A673 (cell line): ENCODE results near the gene HBB. TPM values are rescaled to one million over a fixed set of nuclear protein-coding genes. Genes with fewer than 3 reads are reported as not detected.

Experiments
- BruUV-seq: library from RNA; stranded (reverse); fragments of 400-500 nt; replicated peaks from 2 replicates; lab custom pipeline; 2021; lab: Mats Ljungman, UMichigan
- CTCF ChIA-PET: fragments of 300-600 bp; sonication (Branson Sonifier 250); formaldehyde crosslinking; loops from one replicate; lab custom pipeline; 2022; ENCODE audit warnings: antibody characterized with exemption; lab: Charles Lee
- POLR2A ChIA-PET: fragments of 300-600 bp; sonication (Branson Sonifier 250); formaldehyde crosslinking; loops from one replicate; lab custom pipeline; 2022; ENCODE audit warnings: antibody characterized with exemption; ENCODE audit not compliant: low non-redundant PET; lab: Charles Lee
- DNase-seq: peaks from one replicate; pipeline ENCODE4 v3.0.0-alpha.2; 2015; ENCODE audit warnings: low spot score
- H3K27ac ChIP-seq: fragments of 200-600 bp; sonication (generic); 2 replicates; pipeline ENCODE4 v1.5.1; 2016; ENCODE audit warnings: mixed run types, low read depth, mild to moderate bottlenecking, mixed read lengths, antibody characterized with exemption, low read length; ENCODE audit not compliant: poor library complexity, severe bottlenecking
- H3K27me3 ChIP-seq: fragments of 200-600 bp; sonication (generic); replicated peaks from 2 replicates; pipeline ENCODE4 v1.6.1; 2017; ENCODE audit warnings: mixed run types, low read depth, mild to moderate bottlenecking, mixed read lengths, antibody characterized with exemption, low read length; ENCODE audit not compliant: insufficient read depth, poor library complexity
- H3K36me3 ChIP-seq: fragments of 200-600 bp; sonication (generic); 2 replicates; pipeline ENCODE4 v1.6.1; 2016; ENCODE audit warnings: mixed run types, mild to moderate bottlenecking, mixed read lengths, antibody characterized with exemption, low read length; ENCODE audit not compliant: insufficient read depth, poor library complexity, severe bottlenecking
- H3K4me1 ChIP-seq: fragments of 200-600 bp; sonication (generic); 2 replicates; pipeline ENCODE4 v1.6.1; 2017; ENCODE audit warnings: mixed run types, mild to moderate bottlenecking, mixed read lengths, antibody characterized with exemption, low read length; ENCODE audit not compliant: insufficient read depth, poor library complexity, severe bottlenecking
- H3K4me3 ChIP-seq: fragments of 200-600 bp; sonication (generic); 2 replicates; pipeline ENCODE4 v1.5.1; 2016; ENCODE audit warnings: low read depth, mixed run types, mild to moderate bottlenecking, mixed read lengths, low read length; ENCODE audit not compliant: poor library complexity, severe bottlenecking
- H3K9me3 ChIP-seq: fragments of 200-600 bp; sonication (generic); 2 replicates; pipeline ENCODE4 v1.6.1; 2016; ENCODE audit warnings: mixed run types, low read depth, mild to moderate bottlenecking, mixed read lengths, antibody characterized with exemption, low read length; ENCODE audit not compliant: poor library complexity, severe bottlenecking
- CTCF ChIP-seq: fragments of 300-800, 200-600 bp; sonication (generic); conservative IDR thresholded peaks from 2 replicates; pipeline ENCODE4 v1.5.1; 2017; ENCODE audit warnings: low read depth, mild to moderate bottlenecking, antibody characterized with exemption, low read length, moderate library complexity, mixed read lengths
- EZH2 ChIP-seq: fragments of 200-600 bp; sonication (generic); IDR thresholded peaks from 2 replicates; pipeline ENCODE4 v1.6.1; 2017; ENCODE audit warnings: borderline replicate concordance, low read depth, mild to moderate bottlenecking, mixed read lengths, antibody characterized with exemption, low read length; ENCODE audit not compliant: poor library complexity, severe bottlenecking
- intact Hi-C: fragments of 100-400 bp; cut with micrococcal nuclease; formaldehyde crosslinking; loops from one replicate; pipeline ENCODE4 v1.10.0; 2022; ENCODE audit not compliant: unreplicated experiment
- total RNA-seq: library from RNA; stranded (reverse); gene quantifications from 2 replicates; pipeline ENCODE4 v1.2.3, GENCODE V29; 2021

HBB gene
- total RNA-seq, 1 experiment from 2014 or later: not detected

GRCh38 chr11:5234381-5234834 is 7.5 kb upstream of the HBB start, which contains the start of gene HBD:
TSS of gene HBD (minus strand) at chr11:5234483. CDS start at chr11:5234433, 50 bp downstream.
- Histone ChIP-seq H3K4me3 (no peak within 1 kb of the TSS), H3K9me3 (no peaks in the 10 kb centered on the region), H3K4me1 (no peaks in the 10 kb centered on the region), H3K27me3 (no peaks in the 10 kb centered on the region), H3K36me3 (no peaks in the 10 kb centered on the region), H3K27ac (no peak within 1 kb of the TSS)
- BruUV-seq: no TSS peak
- intact Hi-C loops: no loop called here
- no peak for DNase-seq
- no peak for TF ChIP-seq CTCF
- TF ChIP-seq EZH2: no peak
- ChIA-PET POLR2A (no interaction called here), CTCF (no interaction called here)

GRCh38 chr11:5233307-5233706 is 6.4 kb upstream of the HBB start:
- DNase-seq: no peak
- Histone ChIP-seq H3K4me3 (no peak overlapping the region), H3K4me1 (no peaks in the 10 kb centered on the region), H3K27ac (no peak overlapping the region), H3K36me3 (no peaks in the 10 kb centered on the region), H3K27me3 (no peaks in the 10 kb centered on the region), H3K9me3 (no peaks in the 10 kb centered on the region)
- TF ChIP-seq CTCF (no peak), EZH2 (no peak)
- POLR2A ChIA-PET: no interaction called here
- CTCF ChIA-PET: no interaction called here
- no TSS peak for BruUV-seq
- intact Hi-C loops: no loop called here

GRCh38 chr11:5232821-5233220 is 6.0 kb upstream of the HBB start:
- TF ChIP-seq EZH2 (no peak), CTCF (no peak)
- no TSS peak for BruUV-seq
- CTCF ChIA-PET: no interaction called here

More at GRCh38 chr11:5232821-5233220, 6.0 kb upstream of the HBB start:
- Histone ChIP-seq H3K36me3 (no peaks in the 10 kb centered on the region), H3K4me3 (no peak overlapping the region), H3K9me3 (no peaks in the 10 kb centered on the region), H3K27ac (no peak overlapping the region), H3K27me3 (no peaks in the 10 kb centered on the region), H3K4me1 (no peaks in the 10 kb centered on the region)
- POLR2A ChIA-PET: no interaction called here
- DNase-seq: no peak
- intact Hi-C loops: no loop called here
